HG03045 (cell line): ENCODE results near the gene APBA2.

Source experiments
- ATAC-seq: cut with Tn5 transposase; IDR thresholded peaks from one replicate; pipeline ENCODE4 v1.9.1; 2021; ENCODE audit warnings: mild to moderate bottlenecking, moderate library complexity; ENCODE audit not compliant: unreplicated experiment

The APBA2 gene

GRCh38 chr15:28955160-28955992 lies 69.6 kb downstream of the APBA2 start:
- no peak for ATAC-seq

GRCh38 chr15:28955993-28956421 lies 70.2 kb downstream of the APBA2 start:
- no peak for ATAC-seq

GRCh38 chr15:28956491-28956890 lies 70.7 kb downstream of the APBA2 start:
- no peak for ATAC-seq

- ATAC-seq, result no peak
These were observed 72.1 kb downstream of the APBA2 start for GRCh38 chr15:28957606-28958498.

DNA sequence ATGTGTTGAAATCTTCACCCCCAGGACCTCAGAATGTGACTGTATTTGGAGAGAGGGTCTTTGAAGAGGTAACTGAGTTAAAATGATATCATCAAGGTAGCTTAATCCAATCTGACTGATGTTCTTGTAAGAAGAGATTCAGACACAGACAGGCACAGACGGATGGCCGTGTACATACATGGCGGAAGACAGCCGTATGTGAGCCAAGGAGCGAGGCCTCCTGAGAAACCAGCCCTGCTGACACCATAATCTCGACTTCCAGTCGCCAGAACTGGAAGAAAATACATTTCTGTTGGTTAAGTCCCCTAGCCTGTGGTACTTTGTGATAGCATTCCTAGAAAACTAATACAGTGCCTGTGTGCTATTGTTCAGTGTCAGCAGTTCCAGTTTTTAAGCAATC lies 73.6 kb downstream of the APBA2 start:
- no peak for ATAC-seq

- ATAC-seq, result no peak
These were observed 75.2 kb downstream of the APBA2 start for GRCh38 chr15:28960979-28961378.

DNA sequence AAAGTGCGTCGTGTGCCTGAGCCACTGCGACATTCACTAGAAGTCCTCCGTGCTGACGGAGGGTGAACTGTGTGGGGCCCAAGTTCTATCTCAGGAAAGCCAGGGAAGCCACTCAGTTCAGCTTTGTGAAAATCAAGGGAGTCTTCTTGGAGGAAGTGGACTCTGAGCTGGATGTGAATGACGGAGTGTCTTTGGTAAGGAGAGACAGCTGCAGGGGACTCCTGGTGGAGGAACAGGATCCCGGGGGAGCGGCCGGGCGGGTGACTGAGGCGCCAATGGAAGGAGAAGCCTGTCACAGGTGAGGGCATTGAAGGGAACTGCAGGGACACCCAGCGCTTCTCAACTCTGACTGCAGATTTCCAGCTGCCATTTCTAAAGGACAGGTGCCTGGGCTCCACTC lies 75.6 kb downstream of the APBA2 start:
- ATAC-seq, result no peak

- no peak for ATAC-seq
These were observed 77.3 kb downstream of the APBA2 start for GRCh38 chr15:28962851-28963710.

DNA sequence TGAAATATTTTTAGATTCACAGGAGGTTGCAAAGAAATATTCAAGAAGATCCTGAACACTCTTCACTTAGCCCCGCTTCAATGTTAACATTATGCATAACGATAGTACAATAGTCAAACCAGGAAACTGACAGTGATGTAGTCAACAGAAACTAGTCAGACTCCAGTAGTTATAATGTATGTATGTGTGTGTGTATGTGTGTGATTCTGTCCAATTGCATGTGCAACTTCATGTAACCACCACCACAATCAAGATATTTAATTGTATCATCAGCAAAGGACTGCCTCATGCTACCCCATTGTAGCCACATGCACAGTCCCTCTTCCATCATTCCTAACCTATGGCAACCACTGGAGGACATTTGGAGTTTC lies 77.9 kb downstream of the APBA2 start:
- no peak for ATAC-seq

GRCh38 chr15:28964098-28964497 lies 78.3 kb downstream of the APBA2 start:
- ATAC-seq, result no peak

DNA sequence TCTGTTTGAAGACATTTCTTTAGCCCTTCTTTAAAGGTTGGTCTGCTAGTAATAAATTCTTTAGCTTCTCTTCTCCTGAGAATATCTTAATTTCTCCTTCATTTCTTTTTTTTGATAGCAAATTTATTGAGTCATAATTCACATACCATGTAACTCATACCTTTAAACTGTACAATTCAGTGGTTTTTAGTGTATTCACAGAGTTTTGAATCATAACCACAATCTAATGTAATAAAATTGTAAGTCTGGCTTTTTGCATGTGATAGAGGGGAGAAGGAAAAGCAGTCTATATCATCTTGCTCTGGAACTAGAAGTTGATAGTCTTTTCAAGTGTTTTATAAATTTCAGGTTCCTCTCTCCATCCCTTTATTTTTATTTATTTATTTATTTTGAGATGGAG lies 81.3 kb downstream of the APBA2 start:
- no peak for ATAC-seq

- ATAC-seq, result no peak
These were observed 82.2 kb downstream of the APBA2 start for GRCh38 chr15:28967990-28968389.

DNA sequence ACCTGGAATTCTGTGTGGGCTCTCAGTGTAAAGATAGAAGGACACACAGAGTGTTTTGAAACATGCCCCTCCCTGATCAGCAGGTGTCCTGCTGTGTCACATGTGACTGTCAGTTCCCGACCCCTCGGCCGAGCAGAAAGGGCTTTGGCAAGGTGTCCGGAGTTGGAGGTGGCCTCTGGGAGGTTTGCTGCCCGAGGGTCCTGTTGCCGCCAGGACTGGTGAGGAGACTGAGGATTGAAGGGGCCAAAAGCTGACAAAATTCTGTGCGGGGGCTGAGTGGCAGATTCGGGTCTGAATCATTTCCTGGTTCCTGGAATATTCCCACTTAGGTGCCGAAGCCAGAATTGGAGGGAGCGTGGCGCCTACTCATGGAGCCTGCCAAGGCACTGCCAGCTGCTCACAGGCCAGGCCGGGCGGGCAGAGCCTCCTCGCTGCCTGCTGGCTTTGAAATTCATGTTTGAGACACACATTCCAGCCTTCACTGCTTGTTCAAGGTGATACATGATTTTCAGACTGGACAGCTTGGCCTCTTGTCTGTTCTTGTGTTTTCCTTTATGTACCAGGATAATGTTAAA lies 83.8 kb downstream of the APBA2 start:
- ATAC-seq, result no peak

DNA sequence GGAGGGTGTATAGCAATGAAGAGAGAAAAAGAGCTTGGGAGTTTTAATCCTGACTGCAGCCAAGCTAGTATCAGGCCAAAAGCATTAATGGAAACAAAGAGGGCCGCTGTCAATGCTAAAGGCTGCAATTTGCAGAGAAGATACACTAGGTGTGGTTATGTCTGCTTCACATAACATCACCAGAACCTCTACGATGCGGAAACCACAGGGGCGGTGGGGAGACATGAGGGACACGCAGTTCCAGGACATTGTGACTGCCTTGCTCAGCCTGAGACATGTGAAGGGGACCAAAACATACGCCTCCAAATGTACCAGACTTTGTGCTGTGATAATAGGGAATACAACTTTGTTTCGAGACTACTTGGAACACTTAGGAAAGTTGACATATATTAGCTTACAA lies 88.4 kb downstream of the APBA2 start:
- no peak for ATAC-seq

DNA sequence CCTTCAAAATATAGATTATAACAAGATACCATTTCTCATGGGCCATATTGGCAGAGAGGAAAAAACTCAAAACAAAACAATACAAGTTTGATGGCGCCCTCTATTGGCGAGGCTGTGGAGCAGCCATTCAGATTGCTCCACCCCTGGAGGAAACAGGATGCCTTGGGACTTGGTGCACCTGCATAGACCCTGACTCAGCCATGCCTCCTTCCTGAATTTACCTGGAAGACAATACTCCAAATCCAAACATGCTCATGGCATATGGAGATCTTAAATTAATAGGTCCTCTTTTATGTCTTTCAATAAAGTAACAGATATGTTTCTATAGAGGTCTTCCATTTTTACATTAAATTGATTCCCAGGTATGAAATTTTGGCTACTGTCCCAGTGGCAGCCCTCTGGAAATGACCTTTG lies 90.0 kb downstream of the APBA2 start:
- no peak for ATAC-seq

DNA sequence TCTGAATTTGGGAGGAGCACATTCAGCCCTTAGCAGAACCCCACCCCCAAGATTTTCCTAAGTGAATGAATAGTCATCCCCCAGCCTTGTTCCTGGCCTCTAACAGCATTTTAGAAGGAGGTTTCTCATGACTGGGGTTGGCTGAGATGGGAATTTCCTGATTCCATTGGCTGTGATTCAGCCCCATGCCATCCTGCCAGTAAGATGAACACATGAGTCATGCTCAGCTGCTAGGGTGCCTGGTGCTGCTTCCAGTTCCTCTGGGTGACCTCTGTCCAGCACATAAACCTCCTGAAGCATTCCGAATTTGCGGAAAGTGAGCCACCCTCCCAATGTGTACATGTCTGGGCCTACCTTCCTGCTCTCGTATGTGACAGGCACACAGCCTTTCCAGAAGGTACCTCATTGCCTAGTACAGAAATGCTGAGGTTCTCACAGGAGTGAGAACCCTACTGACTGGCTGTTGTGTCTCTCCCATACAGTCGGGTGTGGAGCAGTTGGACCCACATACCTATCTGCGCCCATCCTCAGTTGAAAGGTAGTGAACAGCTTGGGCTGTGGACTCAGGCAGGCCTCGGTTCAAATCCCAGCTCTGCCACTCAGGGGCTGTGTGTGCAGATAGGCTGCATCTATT lies 91.7 kb downstream of the APBA2 start:
- no peak for ATAC-seq

DNA sequence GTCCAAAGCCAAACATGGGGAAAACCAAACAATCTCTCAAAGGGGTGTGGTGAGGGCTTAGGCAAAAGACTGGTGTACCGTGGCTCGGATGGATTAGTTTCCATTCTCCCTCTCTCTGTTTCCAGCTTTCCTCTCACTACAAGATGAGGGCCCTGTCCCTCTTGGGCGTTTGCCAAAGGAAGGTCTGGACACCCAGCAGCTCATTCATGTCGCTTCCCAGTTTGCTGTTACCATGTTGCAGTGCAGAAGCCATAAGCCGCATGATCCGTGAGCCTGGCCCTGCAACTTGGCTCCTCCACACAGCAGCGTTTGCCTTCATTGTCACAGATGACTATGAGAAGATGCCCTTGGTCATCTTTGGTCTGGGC lies 92.2 kb downstream of the APBA2 start:
- ATAC-seq, result no peak

GRCh38 chr15:28978661-28979060 lies 92.9 kb downstream of the APBA2 start:
- ATAC-seq, result no peak

DNA sequence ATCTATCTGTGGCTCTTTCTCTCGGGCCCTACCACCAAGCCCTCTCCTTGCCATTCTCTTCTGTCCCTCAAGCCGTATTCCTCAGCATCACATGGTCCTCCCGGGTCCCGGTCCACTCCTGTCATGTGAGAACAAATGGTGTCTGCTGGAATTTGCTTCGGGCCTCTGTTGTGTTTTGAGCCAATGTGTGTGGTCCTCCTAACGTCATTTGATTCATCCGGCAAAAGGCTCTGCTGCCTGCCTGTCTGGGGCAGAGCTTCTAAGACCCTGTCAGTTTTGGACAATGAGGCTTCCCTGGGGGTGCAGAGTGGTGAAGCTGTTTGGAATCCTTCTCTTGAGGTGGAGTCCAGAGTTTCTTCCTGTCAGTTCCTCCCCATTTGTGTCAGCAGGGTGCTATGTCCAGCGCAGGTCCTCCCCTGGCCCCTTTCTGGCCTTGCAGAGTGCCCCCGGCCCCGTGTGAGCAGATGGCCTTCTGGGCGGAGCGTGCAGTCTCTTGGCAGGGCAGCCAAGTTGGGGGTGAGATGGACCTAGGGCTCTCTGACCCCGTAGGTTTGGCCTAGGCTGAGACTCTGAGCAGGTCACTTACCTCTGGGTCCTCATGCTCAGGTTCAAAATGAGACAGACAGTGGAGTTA lies 93.6 kb downstream of the APBA2 start:
- no peak for ATAC-seq
